Astrocyte (in vitro differentiated cells and primary cell): ENCODE measurements around the gene ODF4. TPM values are rescaled to one million over a fixed set of nuclear protein-coding genes. Genes with fewer than 3 reads are reported as not detected.

Experiments used
- DNase-seq: peaks from one replicate; pipeline ENCODE4 v3.0.0-alpha.2; 2010; ENCODE audit warnings: low read depth
- FAIRE-seq: peaks from 2 replicates; lab custom pipeline; 2011; peaks lifted over from hg19 to GRCh38; lab: Jason Lieb, UNC
- H2AFZ ChIP-seq: 2 replicates; pipeline ENCODE4 v1.6.0; 2012; ENCODE audit warnings: low read depth, low read length, inconsistent platforms
- H3K27ac ChIP-seq: 2 replicates; pipeline ENCODE4 v1.5.1; 2011; ENCODE audit warnings: low read depth, low read length, inconsistent platforms
- H3K27me3 ChIP-seq: 2 replicates; pipeline ENCODE4 v1.6.0; 2011; ENCODE audit warnings: low read length, inconsistent platforms; ENCODE audit not compliant: insufficient read depth
- H3K36me3 ChIP-seq: 2 replicates; pipeline ENCODE4 v1.5.1; 2011; ENCODE audit warnings: low read length, inconsistent platforms; ENCODE audit not compliant: insufficient read depth
- H3K4me1 ChIP-seq: 2 replicates; pipeline ENCODE4 v1.5.1; 2011; ENCODE audit warnings: low read length, inconsistent platforms; ENCODE audit not compliant: insufficient read depth
- H3K4me2 ChIP-seq: 2 replicates; pipeline ENCODE4 v1.6.0; 2012; ENCODE audit warnings: low read length, inconsistent platforms
- H3K4me3 ChIP-seq: 2 replicates; pipeline ENCODE4 v1.5.1; 2011; ENCODE audit warnings: low read depth, mild to moderate bottlenecking, low read length, inconsistent platforms; ENCODE audit not compliant: insufficient read depth
- H3K79me2 ChIP-seq: 2 replicates; pipeline ENCODE4 v1.6.0; 2012; ENCODE audit warnings: mild to moderate bottlenecking, low read length, inconsistent platforms; ENCODE audit not compliant: insufficient read depth
- H3K9ac ChIP-seq: 2 replicates; pipeline ENCODE4 v1.6.0; 2012; ENCODE audit warnings: mild to moderate bottlenecking, low read length, inconsistent platforms
- H3K9me3 ChIP-seq: 2 replicates; pipeline ENCODE4 v1.5.1; 2012; ENCODE audit warnings: low read depth, mild to moderate bottlenecking, low read length, inconsistent platforms; ENCODE audit not compliant: insufficient read depth
- H4K20me1 ChIP-seq: 2 replicates; pipeline ENCODE4 v1.6.0; 2012; ENCODE audit warnings: low read length, inconsistent platforms; ENCODE audit not compliant: insufficient read depth
- H3K27ac Mint-ChIP-seq: one replicate; pipeline ENCODE4 v1.8.0; 2021; ENCODE audit warnings: mild to moderate bottlenecking, mixed read lengths; ENCODE audit not compliant: unreplicated experiment
- H3K27me3 Mint-ChIP-seq: one replicate; pipeline ENCODE4 v1.8.0; 2021; ENCODE audit warnings: low read depth, mixed read lengths; ENCODE audit not compliant: unreplicated experiment
- H3K36me3 Mint-ChIP-seq: one replicate; pipeline ENCODE4 v1.8.0; 2021; ENCODE audit warnings: low read depth, mixed read lengths; ENCODE audit not compliant: unreplicated experiment
- H3K4me1 Mint-ChIP-seq: one replicate; pipeline ENCODE4 v1.8.0; 2021; ENCODE audit warnings: low read depth, mixed read lengths; ENCODE audit not compliant: unreplicated experiment
- H3K4me3 Mint-ChIP-seq: one replicate; pipeline ENCODE4 v1.8.0; 2021; ENCODE audit warnings: mild to moderate bottlenecking, moderate library complexity, mixed read lengths; ENCODE audit not compliant: unreplicated experiment
- H3K9me3 Mint-ChIP-seq: one replicate; pipeline ENCODE4 v1.8.0; 2021; ENCODE audit warnings: mild to moderate bottlenecking, mixed read lengths; ENCODE audit not compliant: unreplicated experiment
- CTCF ChIP-seq: IDR thresholded peaks from 2 replicates; pipeline ENCODE4 v1.5.1; 2011; ENCODE audit warnings: low read depth, mild to moderate bottlenecking, inconsistent platforms, low read length, moderate library complexity; ENCODE audit not compliant: insufficient read depth
- EZH2 ChIP-seq: IDR thresholded peaks from 2 replicates; pipeline ENCODE4 v1.6.1; 2012; ENCODE audit warnings: mild to moderate bottlenecking, low read length, inconsistent platforms; ENCODE audit not compliant: insufficient read depth
- total RNA-seq: library from RNA; stranded (reverse); gene quantifications from 2 replicates; pipeline ENCODE4 v1.2.1, GENCODE V29; 2021

Gene ODF4
- total RNA-seq, 1 donor from 2014 or later = not detected

GRCh38 chr17:8345052-8345690 lies 5.5 kb downstream of the ODF4 start:
- no peak for FAIRE-seq
- no peaks in the 10 kb centered on the region for H3K36me3 Mint-ChIP-seq
- DNase-seq = no peak
- no peaks in the 10 kb centered on the region for H4K20me1 ChIP-seq
- H3K4me1 Mint-ChIP-seq = peaks cover 4% of the 10 kb centered on the region
- H3K4me2 ChIP-seq = no peak overlapping the region
- TF ChIP-seq EZH2 = no peak
- TF ChIP-seq CTCF = no peak
- peaks cover 23% of the 10 kb centered on the region for H3K27me3 Mint-ChIP-seq
- H3K9ac ChIP-seq = no peak overlapping the region
- H3K9me3 ChIP-seq = no peaks in the 10 kb centered on the region
- H3K4me1 ChIP-seq = no peaks in the 10 kb centered on the region
- peaks cover 14% of the 10 kb centered on the region for H3K27me3 ChIP-seq
- no peaks in the 10 kb centered on the region for H3K79me2 ChIP-seq
- no peaks in the 10 kb centered on the region for H3K36me3 ChIP-seq
- peaks cover 3% of the 10 kb centered on the region for H3K9me3 Mint-ChIP-seq
- H3K27ac Mint-ChIP-seq = no peak overlapping the region
- H3K4me3 Mint-ChIP-seq = no peak overlapping the region
- H2AFZ ChIP-seq = no peak overlapping the region
- H3K27ac ChIP-seq = no peak overlapping the region
- H3K4me3 ChIP-seq = no peak overlapping the region

- peaks cover 3% of the 10 kb centered on the region for H3K9me3 Mint-ChIP-seq
Measured at GRCh38 chr17:8345951-8346665, 6.5 kb downstream of the ODF4 start.

More at GRCh38 chr17:8345951-8346665, 6.5 kb downstream of the ODF4 start:
- Histone ChIP-seq H3K4me2 (no peak overlapping the region), H3K9me3 (no peaks in the 10 kb centered on the region), H4K20me1 (no peaks in the 10 kb centered on the region), H3K4me1 (no peaks in the 10 kb centered on the region), H3K79me2 (no peaks in the 10 kb centered on the region), H3K27me3 (peaks cover 14% of the 10 kb centered on the region), H3K4me3 (no peak overlapping the region), H2AFZ (no peak overlapping the region), H3K27ac (no peak overlapping the region), H3K36me3 (no peaks in the 10 kb centered on the region), H3K9ac (no peak overlapping the region)
- TF ChIP-seq EZH2 (no peak), CTCF (no peak)
- H3K4me3 Mint-ChIP-seq = no peak overlapping the region
- H3K36me3 Mint-ChIP-seq = no peaks in the 10 kb centered on the region
- no peak for FAIRE-seq
- peaks cover 23% of the 10 kb centered on the region for H3K27me3 Mint-ChIP-seq
- no peak for DNase-seq
- no peak overlapping the region for H3K27ac Mint-ChIP-seq
- H3K4me1 Mint-ChIP-seq = peaks cover 4% of the 10 kb centered on the region
